Activated CD8-positive, alpha-beta memory T cell treated with anti-CD3 and anti-CD28 coated beads for 24 hours (primary cell): ENCODE results near the gene SBNO2.

ENCODE experiments used
- DNase-seq: peaks from one replicate; pipeline ENCODE4 v3.0.0-alpha.2; 2020

SBNO2 gene

GRCh38 chr19:1167687-1168571 is 6.1 kb downstream of the SBNO2 start:
- DNase-seq, result no peak

GRCh38 chr19:1166872-1167573 is 7.0 kb downstream of the SBNO2 start:
- no peak for DNase-seq

GRCh38 chr19:1164684-1165531 is 9.2 kb downstream of the SBNO2 start:
- DNase-seq, result no peak

GRCh38 chr19:1163934-1164683 is 10.0 kb downstream of the SBNO2 start:
- DNase-seq, result no peak

- no peak for DNase-seq
Measured at GRCh38 chr19:1163283-1163933, 10.7 kb downstream of the SBNO2 start.

- no peak for DNase-seq
Measured at GRCh38 chr19:1162404-1163282, 11.4 kb downstream of the SBNO2 start.

GRCh38 chr19:1161716-1162115 is 12.4 kb downstream of the SBNO2 start:
- no peak for DNase-seq

- DNase-seq, result no peak
Measured at GRCh38 chr19:1159864-1160595, 14.0 kb downstream of the SBNO2 start.

GRCh38 chr19:1158885-1159448 is 15.1 kb downstream of the SBNO2 start:
- no peak for DNase-seq

GRCh38 chr19:1157931-1158884 is 15.9 kb downstream of the SBNO2 start:
- DNase-seq, result no peak

GRCh38 chr19:1156830-1157615 is 17.0 kb downstream of the SBNO2 start:
- no peak for DNase-seq

- DNase-seq, result no peak
Measured at GRCh38 chr19:1156305-1156801, 17.7 kb downstream of the SBNO2 start.

GRCh38 chr19:1155352-1156304 is 18.4 kb downstream of the SBNO2 start:
- no peak for DNase-seq

GRCh38 chr19:1154731-1155351 is 19.2 kb downstream of the SBNO2 start:
- no peak for DNase-seq

GRCh38 chr19:1153891-1154730 is 20.0 kb downstream of the SBNO2 start:
- DNase-seq, result no peak
